ENCODE data around the gene YWHAG. TPM values are rescaled to one million over a fixed set of nuclear protein-coding genes. Genes with fewer than 3 reads are reported as not detected.

The YWHAG gene
- total and polyA plus RNA-seq, 2 of the 13 experiments (the other 11 are each of a cell fraction or from before 2014, with no cell fraction given), result 36.9 to 67.5 TPM

DNA sequence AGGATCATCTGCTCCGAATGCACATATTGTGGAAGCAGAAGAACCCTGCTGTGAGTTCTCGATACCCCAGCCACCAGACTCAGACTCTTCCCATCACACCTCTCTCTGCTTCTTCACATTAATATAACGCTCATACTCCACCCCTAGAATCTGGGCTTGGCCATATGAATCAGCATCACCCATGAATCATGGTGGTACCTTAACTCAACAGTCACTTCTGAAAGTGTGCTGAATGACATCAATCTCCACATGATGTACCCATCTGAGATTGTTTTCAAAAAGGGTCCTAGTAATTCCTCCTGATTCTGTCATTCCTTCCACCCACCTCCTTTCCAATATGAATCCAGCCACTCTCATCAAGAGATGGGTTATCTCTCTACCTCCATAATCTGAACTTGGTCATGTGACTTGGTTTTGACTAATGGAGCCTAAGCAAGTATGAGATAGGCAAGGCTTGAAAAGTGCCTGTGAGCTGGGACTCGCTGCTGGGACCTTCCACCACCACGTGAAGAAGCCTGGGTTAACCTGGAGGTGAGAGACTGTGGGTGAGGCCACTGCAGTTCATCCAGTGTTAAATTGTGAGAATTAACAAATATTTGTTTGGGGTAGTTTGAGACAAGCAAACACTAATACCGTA, 15.4 kb downstream of the YWHAG start:
- peak; percentile 52 for ATAC-seq

More for the DNA sequence above, 15.4 kb downstream of the YWHAG start:
- no TSS peak for BruUV-seq (replicated peaks)
- DNase-seq (ENCODE audit: low spot score) (no peak), FAIRE-seq (no peak)
- Histone ChIP-seq H4K20me1 (ENCODE audit: insufficient read depth, low read length) (peaks cover 37% of the 10 kb centered on the region), H3K27me3 (ENCODE audit: control insufficient read depth in 1 of 2, insufficient read depth in 2 of 2, low read length in 2 of 2) (no peaks in the 10 kb centered on the region), H3K4me1 (ENCODE audit: insufficient read depth, low read length) (peaks cover 66% of the 10 kb centered on the region), H3K4me3 (replicated peaks in 1 of 3; ENCODE audit: insufficient read depth in 1 of 3, low read depth in 2 of 3, low read length in 3 of 3) (no peak overlapping the region), H3K79me2 (ENCODE audit: insufficient read depth, low read length) (peaks cover 84% of the 10 kb centered on the region), H3K9ac (ENCODE audit: insufficient read depth, low read depth, low read length) (no peak overlapping the region), H3K36me3 (replicated peaks in 1 of 2; ENCODE audit: control insufficient read depth in 1 of 2, insufficient read depth in 2 of 2, low read length in 2 of 2) (peaks cover 23 to 41% of the 10 kb centered on the region in 2 experiments), H3K27ac (ENCODE audit: extremely low read length, insufficient read depth, low read length) (peak overlapping the region; percentile 58), H2AFZ (ENCODE audit: low read length) (no peak overlapping the region), H3K9me3 (ENCODE audit: low read length) (no peaks in the 10 kb centered on the region), H3K4me2 (ENCODE audit: low read depth, low read length) (no peak overlapping the region)
- WGBS (ENCODE audit: low lambda C conversion rate), result 80% methylated on average over 6 of the region's 6 CpGs
- in situ Hi-C loops (cut with HindIII; ENCODE audit: extremely low pct_ligation_motif_present, low pct_unique_long_range_greater_than_20kb) (no loop called here), intact Hi-C loops (cut with micrococcal nuclease; ENCODE audit: unreplicated experiment) (no loop called here)
- TF ChIP-seq, protein P1, sequence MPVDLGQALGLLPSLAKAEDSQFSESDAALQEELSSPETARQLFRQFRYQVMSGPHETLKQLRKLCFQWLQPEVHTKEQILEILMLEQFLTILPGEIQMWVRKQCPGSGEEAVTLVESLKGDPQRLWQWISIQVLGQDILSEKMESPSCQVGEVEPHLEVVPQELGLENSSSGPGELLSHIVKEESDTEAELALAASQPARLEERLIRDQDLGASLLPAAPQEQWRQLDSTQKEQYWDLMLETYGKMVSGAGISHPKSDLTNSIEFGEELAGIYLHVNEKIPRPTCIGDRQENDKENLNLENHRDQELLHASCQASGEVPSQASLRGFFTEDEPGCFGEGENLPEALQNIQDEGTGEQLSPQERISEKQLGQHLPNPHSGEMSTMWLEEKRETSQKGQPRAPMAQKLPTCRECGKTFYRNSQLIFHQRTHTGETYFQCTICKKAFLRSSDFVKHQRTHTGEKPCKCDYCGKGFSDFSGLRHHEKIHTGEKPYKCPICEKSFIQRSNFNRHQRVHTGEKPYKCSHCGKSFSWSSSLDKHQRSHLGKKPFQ (CRISPR knock-in tag; IDR thresholded peaks at IDR 0.05; ENCODE audit: insufficient replicate concordance), result no peak
- 0 out of 2 replicates have a peak, but pooled peaks have one; percentile 44 for TF ChIP-seq POLR2AphosphoS2 (IDR thresholded peaks at IDR 0.05; ENCODE audit: low read depth, low read length)
- TF ChIP-seq, protein P2, sequence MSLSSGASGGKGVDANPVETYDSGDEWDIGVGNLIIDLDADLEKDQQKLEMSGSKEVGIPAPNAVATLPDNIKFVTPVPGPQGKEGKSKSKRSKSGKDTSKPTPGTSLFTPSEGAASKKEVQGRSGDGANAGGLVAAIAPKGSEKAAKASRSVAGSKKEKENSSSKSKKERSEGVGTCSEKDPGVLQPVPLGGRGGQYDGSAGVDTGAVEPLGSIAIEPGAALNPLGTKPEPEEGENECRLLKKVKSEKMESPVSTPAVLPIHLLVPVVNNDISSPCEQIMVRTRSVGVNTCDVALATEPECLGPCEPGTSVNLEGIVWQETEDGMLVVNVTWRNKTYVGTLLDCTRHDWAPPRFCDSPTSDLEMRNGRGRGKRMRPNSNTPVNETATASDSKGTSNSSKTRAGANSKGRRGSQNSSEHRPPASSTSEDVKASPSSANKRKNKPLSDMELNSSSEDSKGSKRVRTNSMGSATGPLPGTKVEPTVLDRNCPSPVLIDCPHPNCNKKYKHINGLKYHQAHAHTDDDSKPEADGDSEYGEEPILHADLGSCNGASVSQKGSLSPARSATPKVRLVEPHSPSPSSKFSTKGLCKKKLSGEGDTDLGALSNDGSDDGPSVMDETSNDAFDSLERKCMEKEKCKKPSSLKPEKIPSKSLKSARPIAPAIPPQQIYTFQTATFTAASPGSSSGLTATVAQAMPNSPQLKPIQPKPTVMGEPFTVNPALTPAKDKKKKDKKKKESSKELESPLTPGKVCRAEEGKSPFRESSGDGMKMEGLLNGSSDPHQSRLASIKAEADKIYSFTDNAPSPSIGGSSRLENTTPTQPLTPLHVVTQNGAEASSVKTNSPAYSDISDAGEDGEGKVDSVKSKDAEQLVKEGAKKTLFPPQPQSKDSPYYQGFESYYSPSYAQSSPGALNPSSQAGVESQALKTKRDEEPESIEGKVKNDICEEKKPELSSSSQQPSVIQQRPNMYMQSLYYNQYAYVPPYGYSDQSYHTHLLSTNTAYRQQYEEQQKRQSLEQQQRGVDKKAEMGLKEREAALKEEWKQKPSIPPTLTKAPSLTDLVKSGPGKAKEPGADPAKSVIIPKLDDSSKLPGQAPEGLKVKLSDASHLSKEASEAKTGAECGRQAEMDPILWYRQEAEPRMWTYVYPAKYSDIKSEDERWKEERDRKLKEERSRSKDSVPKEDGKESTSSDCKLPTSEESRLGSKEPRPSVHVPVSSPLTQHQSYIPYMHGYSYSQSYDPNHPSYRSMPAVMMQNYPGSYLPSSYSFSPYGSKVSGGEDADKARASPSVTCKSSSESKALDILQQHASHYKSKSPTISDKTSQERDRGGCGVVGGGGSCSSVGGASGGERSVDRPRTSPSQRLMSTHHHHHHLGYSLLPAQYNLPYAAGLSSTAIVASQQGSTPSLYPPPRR (CRISPR knock-in tag; IDR thresholded peaks at IDR 0.05; ENCODE audit: borderline replicate concordance), result peak; percentile 46; the same call in 1 of the 2 replicates
- TF ChIP-seq, protein P3, sequence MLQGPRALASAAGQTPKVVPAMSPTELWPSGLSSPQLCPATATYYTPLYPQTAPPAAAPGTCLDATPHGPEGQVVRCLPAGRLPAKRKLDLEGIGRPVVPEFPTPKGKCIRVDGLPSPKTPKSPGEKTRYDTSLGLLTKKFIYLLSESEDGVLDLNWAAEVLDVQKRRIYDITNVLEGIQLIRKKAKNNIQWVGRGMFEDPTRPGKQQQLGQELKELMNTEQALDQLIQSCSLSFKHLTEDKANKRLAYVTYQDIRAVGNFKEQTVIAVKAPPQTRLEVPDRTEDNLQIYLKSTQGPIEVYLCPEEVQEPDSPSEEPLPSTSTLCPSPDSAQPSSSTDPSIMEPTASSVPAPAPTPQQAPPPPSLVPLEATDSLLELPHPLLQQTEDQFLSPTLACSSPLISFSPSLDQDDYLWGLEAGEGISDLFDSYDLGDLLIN (CRISPR knock-in tag; IDR thresholded peaks at IDR 0.05; ENCODE audit: borderline replicate concordance), result no peak
- TF ChIP-seq FOXP4 (CRISPR knock-in tag; IDR thresholded peaks at IDR 0.05), result 0 out of 2 replicates have a peak, but pooled peaks have one; percentile 24
- no peak for TF ChIP-seq ZNF331 (CRISPR knock-in tag; IDR thresholded peaks at IDR 0.05)
- ChIA-PET CTCF (ENCODE audit: low intra/inter-chr PET ratio, low total read pairs) (no interaction called here), POLR2A (interaction anchor here (0.6 kb wide), 1 partner anchor 15 kb away, joined by 6 read pairs; the partner anchor contains the start of gene YWHAG)
